Iris pigment epithelial cell (primary cell): ENCODE measurements around the gene GALNT12.

Experiments
- DNase-seq: peaks from one replicate; pipeline ENCODE4 v3.0.0-alpha.2; 2011; ENCODE audit warnings: low read depth

The GALNT12 gene

DNA sequence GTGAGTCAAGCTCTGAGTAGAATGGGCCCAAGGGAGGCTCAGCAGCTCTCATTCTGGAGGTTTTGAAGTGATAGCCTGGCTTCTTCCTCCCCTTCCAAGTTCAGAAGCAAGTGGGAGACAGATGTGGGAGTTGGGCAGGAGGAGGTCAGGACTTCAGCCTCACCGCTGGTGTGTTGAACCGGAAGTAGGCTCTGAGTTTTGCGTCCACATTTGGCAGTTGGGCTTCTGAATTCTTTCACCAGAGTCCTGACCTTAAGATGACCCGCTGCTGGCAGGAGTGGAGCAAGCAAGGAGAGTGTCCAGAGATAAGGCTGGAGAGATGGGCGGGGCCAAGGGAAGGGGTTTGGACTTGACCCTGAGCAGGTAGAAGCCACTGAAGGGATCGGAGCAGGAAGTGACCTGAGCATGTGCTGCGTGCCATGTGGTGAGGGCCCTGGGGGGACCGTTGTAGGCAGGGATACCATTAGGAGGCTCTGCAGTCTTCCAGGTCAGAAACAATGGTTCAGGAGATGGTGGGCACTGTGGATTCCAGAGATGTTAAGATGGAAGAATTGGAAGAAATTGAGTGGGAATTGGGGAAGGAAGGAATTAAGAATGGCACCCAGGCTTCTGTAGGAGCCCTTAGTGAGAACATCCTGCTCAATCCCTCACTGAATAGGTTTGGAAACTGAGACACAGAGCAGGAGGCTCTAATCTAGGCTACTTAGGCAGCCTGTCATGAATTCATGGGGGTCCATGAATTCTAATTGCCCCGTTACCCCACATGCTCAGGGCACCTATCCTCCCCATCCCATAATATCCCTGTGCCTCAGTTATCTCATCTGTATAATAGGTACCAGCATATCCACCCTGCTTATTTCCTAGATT lies 25.9 kb downstream of the GALNT12 start:
- DNase-seq: no peak

DNA sequence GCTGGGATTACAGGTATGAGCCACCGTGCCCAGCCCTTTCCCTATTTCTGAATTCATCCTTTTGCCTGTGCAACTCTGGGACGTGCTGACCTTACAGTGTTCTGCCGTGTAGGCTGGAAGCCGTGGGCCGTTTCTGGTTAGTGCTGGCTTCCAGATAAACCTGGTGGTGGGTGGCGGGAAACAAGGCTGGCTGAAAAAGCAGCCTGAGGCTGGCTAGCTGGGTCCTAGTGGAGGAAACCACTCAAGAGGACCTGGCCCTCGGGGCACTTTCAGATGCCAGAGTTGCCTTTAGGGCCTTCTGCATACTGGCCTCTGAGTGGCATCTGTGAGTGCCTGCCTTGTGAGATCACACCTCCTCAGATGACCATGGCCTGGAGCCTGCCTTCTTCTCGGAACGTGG lies 26.9 kb downstream of the GALNT12 start:
- no peak for DNase-seq

DNA sequence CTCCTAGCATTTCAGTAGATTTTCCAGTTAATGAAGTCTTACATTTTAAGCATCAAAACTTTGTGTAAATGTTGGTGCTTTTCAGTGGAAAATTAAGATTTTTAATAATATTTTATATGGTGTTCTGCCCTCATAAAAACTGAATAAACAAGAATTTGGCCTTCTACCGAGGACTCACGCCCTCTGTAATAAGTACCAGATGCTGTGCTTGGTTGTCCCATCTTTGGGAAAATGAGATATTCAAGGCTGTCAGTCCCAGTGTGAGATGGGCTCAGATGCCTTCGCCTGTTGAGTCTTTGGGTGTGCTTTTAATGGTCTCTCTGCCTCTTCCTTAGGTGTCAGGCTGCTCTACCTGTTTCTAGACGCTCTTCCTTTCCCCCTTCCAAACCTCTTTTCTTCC lies 28.7 kb downstream of the GALNT12 start:
- no peak for DNase-seq

DNA sequence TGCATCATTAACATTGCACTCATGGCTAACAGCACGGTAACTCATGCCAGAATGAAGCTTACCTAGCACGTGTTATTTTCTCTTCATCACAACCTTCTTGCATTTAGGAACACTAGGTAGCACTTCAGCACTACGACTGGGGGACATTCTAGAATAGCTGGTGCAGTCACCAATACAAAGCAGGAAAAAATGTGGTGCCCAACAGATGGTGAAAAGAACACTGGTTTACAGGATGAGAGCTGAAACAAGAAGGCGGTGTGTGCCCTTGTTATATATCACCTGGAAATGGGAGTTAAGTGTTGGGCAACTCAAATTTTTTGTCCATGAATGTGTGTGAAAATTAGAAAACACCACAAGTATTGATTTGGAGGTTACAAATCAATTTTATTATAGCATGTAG lies 30.0 kb downstream of the GALNT12 start:
- no peak for DNase-seq

DNA sequence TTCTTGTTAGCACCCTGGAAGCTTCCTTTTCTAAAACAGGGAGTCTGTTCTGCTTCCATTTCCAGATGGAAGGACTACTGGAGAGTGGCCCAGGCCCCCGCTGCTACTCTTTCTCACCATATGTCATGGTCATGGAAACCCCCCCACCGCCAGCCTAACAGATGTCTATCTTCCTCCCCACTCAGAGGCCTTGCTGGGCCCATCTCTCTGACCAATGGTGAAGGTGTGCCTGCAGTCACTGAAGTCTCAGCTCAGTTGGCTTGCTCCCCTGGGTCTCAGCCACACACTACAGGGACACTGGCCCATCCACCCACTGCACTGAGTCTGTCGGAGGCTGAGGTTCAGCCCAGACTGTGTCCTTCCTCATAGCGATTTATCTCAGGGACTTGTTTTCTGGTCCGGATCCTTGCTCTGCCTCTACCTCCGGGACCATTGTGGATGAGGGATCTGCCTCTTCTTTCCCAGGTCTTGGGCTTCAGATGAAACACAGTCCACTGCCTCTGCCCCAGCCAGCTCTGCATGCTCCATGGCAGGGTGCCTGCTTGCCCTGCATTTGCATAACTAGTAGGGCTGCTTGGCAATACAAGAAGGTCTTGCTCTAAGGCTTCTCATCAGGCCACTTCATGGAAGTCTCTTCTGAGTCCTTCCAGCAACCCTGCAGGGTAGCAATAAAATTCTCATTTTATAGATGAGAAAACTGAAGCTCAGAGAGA lies 30.8 kb downstream of the GALNT12 start:
- no peak for DNase-seq

DNA sequence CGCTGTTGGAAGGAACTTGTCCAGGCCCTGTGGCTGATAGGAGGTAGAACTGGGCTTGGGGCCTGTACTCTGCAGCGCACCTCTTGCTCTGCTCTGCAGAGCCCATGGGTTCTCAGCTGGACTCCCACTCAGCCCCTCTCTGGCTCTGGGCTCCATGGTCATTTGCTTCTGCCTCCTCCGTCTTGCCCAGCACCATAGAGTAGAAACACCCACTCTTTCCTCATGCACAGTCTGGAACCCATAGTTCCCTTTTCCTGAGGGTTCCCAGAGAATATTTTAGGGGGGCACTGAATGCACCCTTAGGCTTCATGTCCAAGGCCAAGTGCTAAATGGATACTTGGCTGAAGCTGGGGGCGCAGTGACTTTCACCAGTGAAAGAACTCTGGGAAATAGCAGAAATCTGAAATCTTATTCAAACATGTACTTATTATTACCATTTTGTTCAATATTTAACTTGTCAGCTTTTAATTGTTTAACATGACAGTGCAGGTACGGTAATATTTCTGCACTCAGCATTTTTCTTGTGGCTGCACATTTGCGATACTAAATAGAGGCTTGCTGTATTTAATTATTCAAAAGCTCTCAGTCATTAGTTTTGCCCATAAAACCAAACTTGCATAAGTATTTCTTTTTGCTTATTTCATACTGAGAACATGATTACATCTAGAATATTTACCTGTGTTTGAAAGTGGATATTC lies 31.5 kb downstream of the GALNT12 start:
- no peak for DNase-seq

DNA sequence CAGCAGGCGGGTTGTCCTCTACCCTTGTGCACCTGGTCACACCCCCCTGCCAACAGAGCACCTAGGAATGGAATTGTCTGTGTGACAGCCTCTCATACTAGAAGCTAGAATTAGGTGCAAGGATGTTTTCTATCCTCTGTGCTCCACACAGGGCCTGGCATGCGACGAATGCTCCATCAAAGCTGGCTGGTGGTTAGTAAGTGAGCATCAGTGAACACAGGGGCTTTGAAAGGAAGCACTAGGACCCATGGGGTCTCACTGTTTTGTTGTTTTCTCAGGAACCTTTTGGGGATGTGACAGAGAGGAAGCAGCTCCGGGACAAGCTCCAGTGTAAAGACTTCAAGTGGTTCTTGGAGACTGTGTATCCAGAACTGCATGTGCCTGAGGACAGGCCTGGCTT lies 32.3 kb downstream of the GALNT12 start:
- DNase-seq: no peak

DNA sequence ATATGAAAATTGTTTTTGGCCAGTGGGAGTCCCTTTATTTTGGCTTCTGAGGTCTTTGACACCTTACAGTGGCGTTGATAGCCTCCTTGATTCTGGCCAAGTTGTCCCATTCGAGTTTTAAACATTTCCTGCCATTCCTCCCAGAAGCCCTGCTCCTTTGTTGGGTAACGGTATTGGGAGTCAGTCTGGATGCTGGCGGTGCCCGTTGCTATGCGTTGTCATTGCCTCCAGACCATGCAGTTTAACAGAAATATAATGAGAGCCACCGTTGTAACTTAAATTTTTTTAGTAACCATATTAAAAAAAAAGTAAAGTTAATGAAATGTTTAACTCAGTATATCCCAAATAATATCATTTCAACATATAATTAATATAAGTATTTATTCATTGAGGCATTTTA lies 35.0 kb downstream of the GALNT12 start:
- no peak for DNase-seq

DNA sequence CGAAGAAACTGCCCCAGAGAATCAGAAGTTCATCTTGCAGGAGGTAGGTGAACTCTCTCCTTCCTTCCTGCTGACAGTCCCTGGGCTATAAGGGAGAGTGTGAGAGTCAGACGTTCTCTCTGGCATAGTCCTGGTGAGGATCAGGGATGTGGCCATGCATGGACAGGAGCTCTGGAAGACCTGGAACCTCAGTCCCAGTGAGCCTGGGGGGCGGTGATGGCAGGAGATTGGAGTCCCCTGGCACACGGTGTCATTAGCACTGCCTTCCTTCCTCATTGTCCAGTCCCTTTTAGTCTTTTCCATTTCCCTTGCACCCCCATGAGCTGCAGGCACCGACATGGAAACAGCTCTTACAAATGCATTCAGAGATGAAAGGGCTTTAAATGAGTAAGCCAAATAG lies 38.6 kb downstream of the GALNT12 start:
- DNase-seq: no peak

DNA sequence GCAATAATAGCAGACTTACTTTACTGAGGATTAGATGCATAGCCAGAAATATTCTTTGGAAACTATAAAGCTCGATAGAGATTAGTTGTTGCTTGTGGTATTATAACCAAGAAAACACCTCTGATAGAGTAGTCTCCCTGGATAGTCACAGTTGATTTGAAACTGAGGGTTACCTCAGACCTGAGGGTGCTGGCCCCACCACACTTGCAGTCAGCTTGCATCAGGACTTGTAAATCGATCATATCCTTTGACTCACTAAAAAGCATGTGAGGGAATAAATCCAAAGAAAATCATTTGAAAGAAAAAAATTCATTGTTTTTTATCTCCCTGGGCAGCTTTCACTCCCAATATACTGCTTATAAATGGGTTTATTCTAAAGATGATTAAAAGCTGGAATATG lies 39.4 kb downstream of the GALNT12 start:
- no peak for DNase-seq

DNA sequence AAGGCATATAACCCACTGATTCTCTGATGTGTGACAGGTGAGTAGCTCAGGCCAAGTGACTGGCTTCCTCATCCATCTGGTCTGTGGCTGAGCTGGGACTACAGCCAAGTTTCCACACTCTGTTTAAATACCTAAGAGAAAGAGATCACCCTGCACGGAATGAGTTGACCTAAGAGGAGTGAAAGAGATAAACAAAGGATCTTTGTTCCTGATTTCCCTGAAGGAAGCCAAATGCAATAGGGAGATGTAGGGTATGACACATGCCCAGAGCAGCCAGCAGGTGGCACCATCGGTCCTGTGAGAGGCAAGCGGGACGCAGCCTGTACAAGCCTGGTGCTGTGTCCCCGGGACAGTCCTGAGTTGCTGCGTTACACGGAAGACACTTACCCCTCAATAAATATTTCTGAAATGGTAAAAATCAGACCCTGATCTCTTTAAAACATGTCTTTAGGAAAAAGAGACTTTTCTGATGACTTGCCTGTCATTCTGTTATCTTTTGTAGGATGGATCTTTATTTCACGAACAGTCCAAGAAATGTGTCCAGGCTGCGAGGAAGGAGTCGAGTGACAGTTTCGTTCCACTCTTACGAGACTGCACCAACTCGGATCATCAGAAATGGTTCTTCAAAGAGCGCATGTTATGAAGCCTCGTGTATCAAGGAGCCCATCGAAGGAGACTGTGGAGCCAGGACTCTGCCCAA lies 41.1 kb downstream of the GALNT12 start:
- DNase-seq: peak; percentile 86

DNA sequence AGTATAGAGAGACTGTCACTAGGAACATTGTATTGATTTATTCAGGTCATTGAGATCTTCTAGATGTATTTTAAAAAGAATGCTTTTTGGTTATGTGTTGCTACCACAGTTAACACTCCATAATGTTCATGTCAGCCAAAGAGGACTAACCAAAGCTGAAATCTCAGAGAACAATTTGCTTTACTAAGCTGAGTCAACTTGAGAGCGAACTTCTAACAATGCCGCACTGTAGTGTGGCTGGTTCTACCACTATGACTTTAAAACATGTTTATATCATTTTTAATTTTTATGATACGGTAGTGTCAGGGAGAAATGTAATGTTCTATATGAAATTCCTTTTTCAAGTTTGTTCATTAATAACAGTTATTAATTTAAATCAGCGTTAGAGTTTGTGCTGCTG lies 42.1 kb downstream of the GALNT12 start:
- no peak for DNase-seq

DNA sequence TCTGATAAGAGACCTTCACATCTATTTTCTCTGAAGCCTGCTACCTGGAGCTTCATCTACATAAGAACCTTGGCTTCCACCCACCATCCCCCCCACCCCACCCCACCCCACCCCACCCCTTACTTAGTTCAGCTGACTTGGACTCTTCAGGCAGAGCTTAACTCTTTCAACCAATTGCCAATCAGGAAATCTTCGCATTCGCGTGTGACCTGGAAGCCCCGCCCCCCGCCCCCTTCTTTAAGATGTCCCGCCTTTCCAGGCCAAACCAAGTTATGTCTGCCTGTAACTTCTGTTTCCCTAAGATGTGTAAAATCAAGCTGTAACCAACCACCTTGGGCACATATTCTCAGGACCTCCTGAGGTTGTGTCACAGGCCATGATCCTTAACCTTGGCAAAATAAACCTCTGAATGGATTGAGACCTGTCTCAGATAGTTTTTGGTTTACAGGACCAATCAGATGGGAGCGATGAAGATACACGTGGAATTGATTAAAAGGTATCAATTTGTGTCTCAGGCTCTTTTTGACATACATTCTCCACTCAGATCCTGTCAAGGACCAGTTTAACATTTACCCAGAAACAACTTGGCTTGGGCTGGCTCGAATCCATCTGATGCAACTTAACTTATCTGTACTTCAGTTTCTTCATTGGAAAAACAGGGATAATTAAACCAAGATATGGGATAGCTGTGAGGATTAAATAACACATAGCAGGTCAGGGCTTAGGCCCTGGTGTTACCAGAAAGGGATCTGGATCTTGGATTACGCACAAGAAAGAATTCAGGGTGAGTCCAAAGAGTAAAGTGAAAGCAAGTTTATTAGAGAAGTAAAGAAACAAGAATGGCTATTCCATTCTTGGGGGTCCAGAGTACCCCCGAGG lies 43.6 kb downstream of the GALNT12 start:
- peak; percentile 6 for DNase-seq

DNA sequence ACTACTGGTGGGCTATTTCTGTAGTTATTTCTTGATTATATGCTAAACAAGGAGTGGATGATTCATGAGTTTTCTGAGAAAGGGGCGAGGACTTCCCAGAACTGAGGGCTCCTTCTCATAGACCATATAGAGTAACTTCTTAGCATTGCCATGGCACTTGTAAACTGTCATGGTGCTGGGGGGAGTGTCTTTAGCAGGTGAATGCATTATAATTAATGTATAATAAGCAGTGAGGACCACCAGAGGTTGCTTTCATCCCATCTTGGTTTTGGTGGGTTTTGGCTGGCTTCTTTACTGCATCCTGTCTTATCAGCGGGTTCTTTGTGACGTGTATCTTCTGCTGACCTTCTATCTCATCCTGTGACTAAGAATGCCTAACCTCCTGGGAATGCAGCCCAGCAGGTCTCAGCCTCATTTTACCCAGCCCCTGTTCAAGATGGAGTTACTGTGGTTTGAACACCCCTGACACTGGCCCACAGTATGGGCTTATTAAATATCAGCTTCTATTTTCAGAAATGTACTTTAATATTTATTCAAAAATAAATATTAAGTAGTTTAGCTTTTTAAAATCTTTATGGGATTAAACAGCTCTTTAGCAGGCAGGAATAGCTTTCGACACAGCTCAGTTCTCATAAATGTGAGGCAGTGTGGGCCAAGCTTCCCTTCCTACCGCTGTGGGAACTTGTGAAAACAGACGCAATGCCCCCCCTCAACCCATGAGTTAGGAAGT lies 44.4 kb downstream of the GALNT12 start:
- DNase-seq: peak; percentile 29

DNA sequence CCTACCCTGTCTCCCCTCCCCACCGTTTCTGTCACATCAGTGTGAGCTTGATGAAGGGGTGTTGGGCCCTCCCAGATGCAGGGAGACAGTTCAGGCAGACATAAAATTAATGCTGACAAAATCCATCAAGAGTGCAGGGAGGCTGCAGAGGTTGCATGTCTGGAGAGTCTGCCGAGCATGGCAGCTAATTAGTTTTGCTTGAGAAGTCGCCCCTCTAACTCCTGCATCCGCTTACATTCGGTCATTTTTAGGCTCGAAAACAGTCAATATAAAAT lies 44.9 kb downstream of the GALNT12 start:
- DNase-seq: no peak

DNA sequence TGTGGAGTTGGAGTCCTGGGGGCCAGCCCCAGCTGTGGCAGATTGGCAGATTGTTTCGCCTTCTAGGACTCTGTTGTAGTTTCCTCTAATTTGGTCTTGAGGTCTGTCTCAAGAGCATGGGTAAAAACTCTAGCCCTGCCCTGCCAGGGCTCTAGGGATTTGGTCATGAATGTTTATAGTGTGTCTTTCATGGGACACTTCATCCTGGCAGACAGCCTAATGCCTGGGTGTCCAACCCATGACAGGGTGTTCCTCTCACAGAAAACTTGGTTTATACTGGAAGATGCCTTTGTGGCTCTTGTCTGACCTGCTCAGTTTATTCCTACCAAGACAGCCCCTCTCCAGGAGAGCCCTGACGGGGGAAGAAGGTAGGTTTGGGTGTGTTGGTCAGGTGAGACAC lies 45.5 kb downstream of the GALNT12 start:
- no peak for DNase-seq

DNA sequence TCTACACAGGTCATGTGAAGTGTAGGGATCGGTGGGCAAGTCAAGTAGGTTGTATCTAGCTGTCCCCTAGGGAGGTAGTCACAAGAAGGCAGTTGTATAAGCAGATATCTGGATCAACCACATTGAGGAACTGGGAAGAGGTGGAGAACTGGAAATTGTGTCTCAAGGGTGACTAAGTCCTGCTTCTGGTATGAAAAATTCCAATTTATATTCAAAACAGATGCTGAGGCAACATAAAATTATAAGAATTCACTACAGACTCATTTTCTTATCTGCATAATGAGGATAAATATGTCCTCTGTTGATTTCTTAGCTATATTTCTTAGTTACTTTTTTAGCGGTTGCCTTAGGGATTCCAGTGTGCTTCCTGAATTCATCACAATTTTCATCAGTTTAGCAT lies 46.8 kb downstream of the GALNT12 start:
- DNase-seq: no peak

DNA sequence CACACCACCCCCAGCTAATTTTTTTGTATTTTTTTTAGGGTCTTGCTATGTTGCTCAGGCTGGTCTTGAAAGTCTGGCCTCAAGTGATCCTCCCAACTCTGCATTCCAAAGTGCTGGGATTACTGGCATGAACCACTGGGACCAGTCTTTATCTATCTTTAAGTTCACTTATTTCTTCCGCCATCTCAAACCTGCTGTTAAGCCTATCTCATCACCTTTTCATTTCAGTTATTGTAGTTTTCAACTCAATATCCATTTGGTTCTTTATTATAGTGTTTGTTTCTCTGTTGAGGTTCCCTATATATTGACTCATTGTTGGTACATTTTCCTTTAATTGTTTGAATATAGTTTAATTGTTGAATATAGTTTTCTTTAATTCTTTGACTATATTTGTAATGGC lies 48.1 kb downstream of the GALNT12 start:
- no peak for DNase-seq

DNA sequence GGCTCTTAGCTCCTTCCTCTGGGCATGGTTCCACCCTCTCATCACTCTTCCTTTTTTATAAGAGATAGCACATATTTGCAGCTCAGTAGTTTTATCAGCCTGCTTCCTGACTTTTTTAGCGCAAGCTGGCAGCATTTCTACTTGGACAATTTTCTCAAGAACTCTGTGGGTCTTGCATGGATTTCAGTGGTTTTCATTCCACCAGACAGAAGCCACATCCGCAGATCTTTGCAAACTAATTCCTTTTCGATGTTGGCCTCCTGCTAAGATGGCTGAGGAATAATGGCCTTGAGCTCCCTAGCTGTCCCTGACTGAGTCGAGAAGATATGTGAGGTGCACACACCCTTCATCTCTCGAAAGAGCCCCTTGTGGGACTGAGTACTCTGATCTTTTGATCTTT lies 49.5 kb downstream of the GALNT12 start:
- peak; percentile 14 for DNase-seq

DNA sequence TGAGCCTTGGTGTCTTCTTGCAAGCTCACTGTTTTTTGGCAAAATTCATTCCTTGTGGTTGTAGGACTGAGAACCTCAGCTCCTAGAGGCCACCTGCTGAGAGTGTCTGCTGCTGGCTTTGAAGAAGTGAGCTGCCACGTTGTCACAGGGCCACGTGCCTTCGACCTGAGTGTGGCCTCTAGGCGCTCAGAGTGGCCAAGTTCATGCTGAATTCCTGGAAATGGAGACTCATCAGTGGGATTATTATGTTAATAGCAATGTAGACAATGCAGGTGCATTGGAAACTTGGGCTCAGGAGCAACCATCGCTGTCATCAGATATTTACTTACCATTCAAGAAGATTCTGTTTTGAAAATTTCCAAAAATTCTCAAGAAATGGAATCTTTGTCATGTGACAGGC lies 52.5 kb downstream of the GALNT12 start:
- no peak for DNase-seq

DNA sequence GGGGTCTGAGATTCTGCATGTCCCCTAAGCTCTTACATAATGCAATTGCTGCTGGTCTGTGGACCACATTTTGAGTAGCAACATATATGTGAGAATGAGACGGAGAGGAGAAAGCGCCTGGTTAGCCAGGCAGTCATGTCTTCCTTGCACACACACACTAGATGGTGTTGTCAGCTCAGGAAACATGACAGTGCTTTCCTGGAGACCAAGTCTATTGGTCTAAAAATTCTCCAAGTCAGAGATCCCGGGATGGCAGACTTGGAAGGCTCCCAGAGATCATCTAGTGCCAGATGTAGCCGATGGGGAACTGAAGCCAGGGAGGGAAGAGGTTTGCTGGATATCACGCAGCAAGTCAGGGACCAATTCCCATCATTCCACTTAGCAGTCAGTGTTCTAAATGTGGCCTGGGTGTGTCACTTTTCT lies 53.4 kb downstream of the GALNT12 start:
- DNase-seq: peak; percentile 81
